ENCODE results near the gene CTNNA2.

GRCh38 chr2:79824086-79824786, 311.4 kb downstream of the CTNNA2 start:
- TF ChIP-seq CTCF (IDR thresholded peaks at IDR 0.05) (no peak), POLR2AphosphoS5 (IDR thresholded peaks at IDR 0.05; ENCODE audit: insufficient read depth in 1 of 2, low read depth in 1 of 2) (no peak), POLR2A (IDR thresholded peaks at IDR 0.05) (no peak)

Data from vagina (tissue), 2 donors.